Measurements from ENCODE around the gene AGRN. TPM values are rescaled to one million over a fixed set of nuclear protein-coding genes. Genes with fewer than 3 reads are reported as not detected.

The AGRN gene
- total RNA-seq, 1 experiment from 2014 or later, result 134 TPM

DNA sequence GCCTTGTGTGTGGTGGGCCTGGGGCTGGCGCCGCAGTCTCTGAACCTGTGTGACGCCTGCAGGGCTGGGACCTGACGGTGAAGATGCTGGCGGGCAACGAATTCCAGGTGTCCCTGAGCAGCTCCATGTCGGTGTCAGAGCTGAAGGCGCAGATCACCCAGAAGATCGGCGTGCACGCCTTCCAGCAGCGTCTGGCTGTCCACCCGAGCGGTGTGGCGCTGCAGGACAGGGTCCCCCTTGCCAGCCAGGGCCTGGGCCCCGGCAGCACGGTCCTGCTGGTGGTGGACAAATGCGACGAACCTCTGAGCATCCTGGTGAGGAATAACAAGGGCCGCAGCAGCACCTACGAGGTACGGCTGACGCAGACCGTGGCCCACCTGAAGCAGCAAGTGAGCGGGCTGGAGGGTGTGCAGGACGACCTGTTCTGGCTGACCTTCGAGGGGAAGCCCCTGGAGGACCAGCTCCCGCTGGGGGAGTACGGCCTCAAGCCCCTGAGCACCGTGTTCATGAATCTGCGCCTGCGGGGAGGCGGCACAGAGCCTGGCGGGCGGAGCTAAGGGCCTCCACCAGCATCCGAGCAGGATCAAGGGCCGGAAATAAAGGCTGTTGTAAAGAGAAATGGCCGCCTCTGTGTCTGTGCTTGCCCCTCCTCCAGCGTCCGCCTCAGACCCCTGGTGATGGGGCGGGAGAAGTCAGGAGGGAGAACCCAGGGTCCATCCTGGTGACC is 5.8 kb upstream of the AGRN start (continued):
- no peak for TF ChIP-seq SRF (IDR thresholded peaks at IDR 0.05; ENCODE audit: low read depth)
- TF ChIP-seq FOSL1 (IDR thresholded peaks at IDR 0.05; ENCODE audit: low read depth), result no peak
- TF ChIP-seq SP1 (IDR thresholded peaks at IDR 0.05; ENCODE audit: low read depth), result no peak

DNA sequence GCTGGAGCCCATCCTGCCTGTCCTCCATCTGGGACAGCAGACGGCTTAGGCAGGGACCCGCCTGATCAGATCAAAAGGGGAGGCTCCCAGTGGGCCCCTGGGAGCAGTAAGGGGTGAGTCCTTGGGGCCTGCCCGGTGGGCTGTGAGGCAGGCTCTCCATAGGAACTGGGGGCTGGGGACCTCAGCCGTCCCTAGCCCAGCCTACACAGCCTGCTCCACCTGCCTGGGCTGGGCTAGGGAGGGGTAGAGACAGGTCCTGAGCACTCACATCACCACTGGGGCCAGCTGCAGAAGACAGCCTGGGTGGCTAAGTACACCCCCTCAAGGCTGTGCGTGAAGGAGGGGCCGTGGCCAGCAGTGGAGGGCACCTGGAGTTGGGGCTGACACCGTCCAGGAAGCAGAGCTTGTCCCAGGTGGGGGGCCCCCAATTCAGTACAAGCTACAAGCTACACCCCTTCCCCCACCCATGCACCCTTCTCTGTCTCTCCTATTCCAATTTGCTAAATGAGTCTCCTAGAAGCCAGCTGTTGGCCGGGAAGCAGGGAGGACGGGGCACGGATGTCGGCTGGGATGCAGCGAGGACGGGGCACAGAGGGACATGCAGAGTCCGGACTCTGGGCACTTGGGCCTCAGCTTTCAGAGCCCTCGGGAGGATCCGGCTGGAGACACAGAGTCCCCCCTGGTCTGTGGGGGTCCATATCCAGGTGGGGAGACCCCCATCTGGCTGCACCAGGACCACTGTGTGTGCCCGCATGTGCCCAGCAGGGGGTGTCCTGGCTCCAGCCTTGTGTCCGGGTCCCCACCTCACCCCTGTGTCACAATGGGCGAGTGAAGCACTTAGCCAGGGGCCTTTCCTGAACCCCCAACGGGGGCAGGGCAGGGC is 4.9 kb upstream of the AGRN start:
- H3K27ac ChIP-seq (ENCODE audit: low read depth, low read length), result peak overlapping the region; percentile 73
- ChIA-PET POLR2A (interaction anchor here (1.1 to 1.9 kb wide), 5 partner anchors 13 to 147 kb away, joined by 4 to 12 read pairs (median 5); no protein-coding TSS in a partner anchor), CTCF (interaction anchor here (0.7 to 3.6 kb wide), 6 partner anchors 9 to 49 kb away, joined by 3 to 26 read pairs (median 4); no protein-coding TSS in a partner anchor), RAD21 (ENCODE audit: low non-redundant PET in 1 of 2, low total read pairs in 2 of 2, uncharacterized antibody in 2 of 2, unreplicated experiment in 2 of 2) (no interaction called here)
- no peaks in the 10 kb centered on the region for H3K9me3 ChIP-seq (ENCODE audit: control insufficient read depth in 1 of 2, insufficient read depth in 1 of 2, low read depth in 1 of 2, low read length in 2 of 2)
- no peak for ATAC-seq
- peaks cover 28 to 50% of the 10 kb centered on the region in 2 experiments for H3K4me1 ChIP-seq (ENCODE audit: control insufficient read depth in 1 of 2, insufficient read depth in 2 of 2, low read length in 2 of 2)
- H3K79me2 ChIP-seq (ENCODE audit: insufficient read depth, low read length), result peaks cover 8% of the 10 kb centered on the region
- BruUV-seq (replicated peaks), result no TSS peak
- no peaks in the 10 kb centered on the region for H3K9me2 ChIP-seq (ENCODE audit: insufficient read depth)
- H3K4me2 ChIP-seq (ENCODE audit: low read length), result peak overlapping the region; percentile 100
- TF ChIP-seq CBX3 (IDR thresholded peaks at IDR 0.05; ENCODE audit: low read depth) (no peak), RAD21 (IDR thresholded peaks at IDR 0.05; ENCODE audit: low read depth) (no peak), SP1 (IDR thresholded peaks at IDR 0.05; ENCODE audit: low read depth) (no peak), JUND (IDR thresholded peaks at IDR 0.05) (no peak), ZNF274 (IDR thresholded peaks at IDR 0.05; ENCODE audit: low read depth, low read length) (no peak), POLR2AphosphoS5 (IDR thresholded peaks at IDR 0.05; ENCODE audit: low read depth, low read length) (peak; percentile 42; the same call in 1 of the 2 replicates), ZFX (IDR thresholded peaks at IDR 0.05) (no peak), EGR1 (IDR thresholded peaks at IDR 0.05; ENCODE audit: low read depth) (no peak), EZH2 (IDR thresholded peaks at IDR 0.05) (no peak), ELF1 (IDR thresholded peaks at IDR 0.05; ENCODE audit: borderline replicate concordance, low read depth) (no peak)
- TF ChIP-seq, protein P1, sequence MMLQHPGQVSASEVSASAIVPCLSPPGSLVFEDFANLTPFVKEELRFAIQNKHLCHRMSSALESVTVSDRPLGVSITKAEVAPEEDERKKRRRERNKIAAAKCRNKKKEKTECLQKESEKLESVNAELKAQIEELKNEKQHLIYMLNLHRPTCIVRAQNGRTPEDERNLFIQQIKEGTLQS (IDR thresholded peaks at IDR 0.05), result no peak
- TF ChIP-seq, protein P2, sequence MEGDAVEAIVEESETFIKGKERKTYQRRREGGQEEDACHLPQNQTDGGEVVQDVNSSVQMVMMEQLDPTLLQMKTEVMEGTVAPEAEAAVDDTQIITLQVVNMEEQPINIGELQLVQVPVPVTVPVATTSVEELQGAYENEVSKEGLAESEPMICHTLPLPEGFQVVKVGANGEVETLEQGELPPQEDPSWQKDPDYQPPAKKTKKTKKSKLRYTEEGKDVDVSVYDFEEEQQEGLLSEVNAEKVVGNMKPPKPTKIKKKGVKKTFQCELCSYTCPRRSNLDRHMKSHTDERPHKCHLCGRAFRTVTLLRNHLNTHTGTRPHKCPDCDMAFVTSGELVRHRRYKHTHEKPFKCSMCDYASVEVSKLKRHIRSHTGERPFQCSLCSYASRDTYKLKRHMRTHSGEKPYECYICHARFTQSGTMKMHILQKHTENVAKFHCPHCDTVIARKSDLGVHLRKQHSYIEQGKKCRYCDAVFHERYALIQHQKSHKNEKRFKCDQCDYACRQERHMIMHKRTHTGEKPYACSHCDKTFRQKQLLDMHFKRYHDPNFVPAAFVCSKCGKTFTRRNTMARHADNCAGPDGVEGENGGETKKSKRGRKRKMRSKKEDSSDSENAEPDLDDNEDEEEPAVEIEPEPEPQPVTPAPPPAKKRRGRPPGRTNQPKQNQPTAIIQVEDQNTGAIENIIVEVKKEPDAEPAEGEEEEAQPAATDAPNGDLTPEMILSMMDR (IDR thresholded peaks at IDR 0.05 in 2 of 3, conservative IDR thresholded peaks at IDR 0.05 in 1 of 3; ENCODE audit: borderline replicate concordance in 1 of 3, insufficient read depth in 1 of 3, low read depth in 2 of 3, low read length in 2 of 3), result peak in 2 of 3 experiments; percentile 58 to 68; a peak in 4 of 6 replicates
- TF ChIP-seq, protein P3, sequence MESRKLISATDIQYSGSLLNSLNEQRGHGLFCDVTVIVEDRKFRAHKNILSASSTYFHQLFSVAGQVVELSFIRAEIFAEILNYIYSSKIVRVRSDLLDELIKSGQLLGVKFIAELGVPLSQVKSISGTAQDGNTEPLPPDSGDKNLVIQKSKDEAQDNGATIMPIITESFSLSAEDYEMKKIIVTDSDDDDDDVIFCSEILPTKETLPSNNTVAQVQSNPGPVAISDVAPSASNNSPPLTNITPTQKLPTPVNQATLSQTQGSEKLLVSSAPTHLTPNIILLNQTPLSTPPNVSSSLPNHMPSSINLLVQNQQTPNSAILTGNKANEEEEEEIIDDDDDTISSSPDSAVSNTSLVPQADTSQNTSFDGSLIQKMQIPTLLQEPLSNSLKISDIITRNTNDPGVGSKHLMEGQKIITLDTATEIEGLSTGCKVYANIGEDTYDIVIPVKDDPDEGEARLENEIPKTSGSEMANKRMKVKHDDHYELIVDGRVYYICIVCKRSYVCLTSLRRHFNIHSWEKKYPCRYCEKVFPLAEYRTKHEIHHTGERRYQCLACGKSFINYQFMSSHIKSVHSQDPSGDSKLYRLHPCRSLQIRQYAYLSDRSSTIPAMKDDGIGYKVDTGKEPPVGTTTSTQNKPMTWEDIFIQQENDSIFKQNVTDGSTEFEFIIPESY (IDR thresholded peaks at IDR 0.05; ENCODE audit: extremely low read depth, insufficient replicate concordance, low read length), result no peak
- H3K4me3 ChIP-seq (replicated peaks in 1 of 2; ENCODE audit: low read depth in 1 of 2, low read length in 2 of 2), result peak overlapping the region; percentile 80 to 90
- intact Hi-C loops (cut with micrococcal nuclease), result loop anchor here (5.0 kb wide), 1 partner anchor 47 kb away; no protein-coding TSS in a partner anchor
- no peak for DNase-seq (ENCODE audit: low read depth, low spot score)
- H3K36me3 ChIP-seq (ENCODE audit: control insufficient read depth in 1 of 2, insufficient read depth in 2 of 2, low read length in 2 of 2), result no peaks in the 10 kb centered on the region
- H2AFZ ChIP-seq (ENCODE audit: low read depth, low read length, poor library complexity, severe bottlenecking), result no peak overlapping the region
- peak overlapping the region; percentile 87 for H3K9ac ChIP-seq (ENCODE audit: low read length)
- H4K20me1 ChIP-seq (ENCODE audit: insufficient read depth), result no peaks in the 10 kb centered on the region
- no peaks in the 10 kb centered on the region for H3K27me3 ChIP-seq (ENCODE audit: insufficient read depth, low read length)

Measured in HCT116 (cell line).